Sigmoid colon (tissue), 7 donors: ENCODE measurements around the gene SH3RF2. TPM values are rescaled to one million over a fixed set of nuclear protein-coding genes. Genes with fewer than 3 reads are reported as not detected.

Experiments
- DNase-seq: peaks from one replicate; pipeline ENCODE4 v3.0.0-alpha.2; 2019
- H3K27ac ChIP-seq, 4 donors: fragments of 200-600 bp; sonication (generic); one replicate each; pipeline ENCODE4 v1.5.1; 2016 to 2019; ENCODE audit warnings: mild to moderate bottlenecking in 1 of 4
- H3K27me3 ChIP-seq, 3 donors: fragments of 200-600 bp; sonication (generic); one replicate each; pipeline ENCODE4 v1.5.1; 2019; ENCODE audit warnings: mild to moderate bottlenecking in 1 of 3
- H3K36me3 ChIP-seq, 4 donors: fragments of 200-600 bp; sonication (generic); one replicate each; pipeline ENCODE4 v1.5.1; 2016 to 2019
- H3K4me1 ChIP-seq, 4 donors: fragments of 200-600 bp; sonication (generic); one replicate each; pipeline ENCODE4 v1.5.1; 2017 to 2019
- H3K4me3 ChIP-seq, 4 donors: fragments of 200-600 bp; sonication (generic); one replicate each; pipeline ENCODE4 v1.5.1; 2017 to 2019; ENCODE audit warnings: mild to moderate bottlenecking in 2 of 4, moderate library complexity in 1 of 4
- H3K9me3 ChIP-seq, 4 donors: fragments of 200-600 bp in 3 of 4; sonication (generic) in 3 of 4; one replicate each; pipeline versions ENCODE4 v1.5.1 to v1.6.1; 2013 to 2019
- EP300 ChIP-seq, 4 donors: sonication (generic); formaldehyde crosslinking; IDR thresholded peaks; one replicate each; pipeline ENCODE4 v1.6.1; 2017; ENCODE audit warnings: antibody characterized with exemption in 4 of 4
- POLR2A ChIP-seq, 2 donors: fragments of 450-650 bp; IDR thresholded peaks; one replicate each; pipeline ENCODE4 v1.6.1; 2016; ENCODE audit warnings: antibody characterized with exemption in 2 of 2, mild to moderate bottlenecking in 2 of 2, moderate library complexity in 2 of 2
- POLR2AphosphoS5 ChIP-seq, 4 donors: sonication (generic); formaldehyde crosslinking; IDR thresholded peaks; one replicate each; pipeline ENCODE4 v1.6.1; 2017; ENCODE audit warnings: antibody characterized with exemption in 4 of 4
- WGBS, 2 donors: extraction: QIAGEN DNeasy Blood & Tissue Kit; methylation state at CpG; one replicate each; pipeline ENCODE4 v1.1.7; 2013; 5-methylcytosine and 5-hydroxymethylcytosine counted together
- intact Hi-C: fragments of 100-400 bp; cut with DNase I; formaldehyde crosslinking; loops from one replicate; pipeline ENCODE4 v1.15.1; 2023
- polyA plus RNA-seq, 3 donors: library from polyadenylated mRNA; stranded (reverse); fragments of 200-250 nt; gene quantifications; one replicate each; pipeline ENCODE4 v1.2.3, GENCODE V29; 2013
- total RNA-seq, 4 donors: library from RNA; depleted of rRNA; stranded (reverse); fragments of >200 nt; gene quantifications; one replicate each; pipeline ENCODE4 v1.1.0, GENCODE V29; 2016
- TF ChIP-seq, protein P1 (sequence below), 4 experiments: fragments of 450-650 bp in 3 of 4; fragments of 200-600 bp in 1 of 4; IDR thresholded peaks; one replicate each; pipeline ENCODE4 v1.5.1; 2016 to 2019; ENCODE audit warnings: antibody characterized with exemption in 4 of 4, mild to moderate bottlenecking in 3 of 4, moderate library complexity in 2 of 4
- donor health status: healthy with polysubstance abuse.
- donor health status: Bipolar disorder and iron deficiency.
- donor health status: healthy.

The SH3RF2 gene
- total and polyA plus RNA-seq, 7 donors = 0.28 to 37.9 (median 1.4) TPM

DNA sequence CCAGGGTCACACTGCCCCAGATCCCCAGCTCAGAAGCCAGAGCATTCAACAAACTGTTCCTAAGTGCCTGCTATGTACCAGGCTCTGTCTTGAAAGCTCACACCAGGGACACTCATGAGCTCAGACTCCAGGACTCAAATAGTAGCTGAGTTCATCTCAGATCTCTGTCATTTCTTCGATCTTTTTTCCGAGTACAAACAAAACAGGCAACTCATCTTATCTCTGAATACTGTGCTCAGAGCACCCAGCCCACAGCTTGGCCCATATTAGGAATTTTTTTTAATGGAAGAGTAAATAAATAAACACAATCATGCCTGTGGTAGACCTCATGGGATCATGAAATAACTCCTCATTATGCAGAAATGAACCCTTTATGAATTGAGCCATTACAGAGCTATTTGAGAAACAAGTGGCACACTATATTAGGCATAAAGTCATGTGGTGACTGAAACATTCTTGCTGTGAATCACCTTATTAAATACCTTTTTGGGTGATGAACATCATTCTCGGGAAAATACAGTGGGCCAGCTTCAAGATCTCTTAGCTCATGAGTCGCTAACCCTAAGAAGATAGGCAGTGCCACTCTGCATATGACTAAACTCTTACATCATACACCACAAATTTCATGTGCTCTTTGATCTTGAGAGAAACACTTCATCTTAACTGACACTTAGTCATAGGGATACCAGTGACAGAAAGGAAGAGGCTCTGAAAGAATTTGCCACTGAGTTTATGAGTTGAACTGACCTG lies 9.9 kb downstream of the SH3RF2 start:
- no peak for DNase-seq
- Histone ChIP-seq H3K4me1 (no peaks in the 10 kb centered on the region), H3K4me3 (no peak overlapping the region), H3K9me3 (no peaks in the 10 kb centered on the region), H3K36me3 (no peaks in the 10 kb centered on the region), H3K27me3 (no peaks in the 10 kb centered on the region), H3K27ac (no peak overlapping the region)
- intact Hi-C loops = no loop called here
- 62 to 78% methylated on average over 4 of the region's 4 CpGs for WGBS, 2 donors
- TF ChIP-seq POLR2AphosphoS5 (IDR thresholded peaks at IDR 0.05) (no peak), POLR2A (IDR thresholded peaks at IDR 0.05) (no peak), EP300 (IDR thresholded peaks at IDR 0.05) (no peak)
- TF ChIP-seq, protein P1, sequence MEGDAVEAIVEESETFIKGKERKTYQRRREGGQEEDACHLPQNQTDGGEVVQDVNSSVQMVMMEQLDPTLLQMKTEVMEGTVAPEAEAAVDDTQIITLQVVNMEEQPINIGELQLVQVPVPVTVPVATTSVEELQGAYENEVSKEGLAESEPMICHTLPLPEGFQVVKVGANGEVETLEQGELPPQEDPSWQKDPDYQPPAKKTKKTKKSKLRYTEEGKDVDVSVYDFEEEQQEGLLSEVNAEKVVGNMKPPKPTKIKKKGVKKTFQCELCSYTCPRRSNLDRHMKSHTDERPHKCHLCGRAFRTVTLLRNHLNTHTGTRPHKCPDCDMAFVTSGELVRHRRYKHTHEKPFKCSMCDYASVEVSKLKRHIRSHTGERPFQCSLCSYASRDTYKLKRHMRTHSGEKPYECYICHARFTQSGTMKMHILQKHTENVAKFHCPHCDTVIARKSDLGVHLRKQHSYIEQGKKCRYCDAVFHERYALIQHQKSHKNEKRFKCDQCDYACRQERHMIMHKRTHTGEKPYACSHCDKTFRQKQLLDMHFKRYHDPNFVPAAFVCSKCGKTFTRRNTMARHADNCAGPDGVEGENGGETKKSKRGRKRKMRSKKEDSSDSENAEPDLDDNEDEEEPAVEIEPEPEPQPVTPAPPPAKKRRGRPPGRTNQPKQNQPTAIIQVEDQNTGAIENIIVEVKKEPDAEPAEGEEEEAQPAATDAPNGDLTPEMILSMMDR (IDR thresholded peaks at IDR 0.05) = no peak

DNA sequence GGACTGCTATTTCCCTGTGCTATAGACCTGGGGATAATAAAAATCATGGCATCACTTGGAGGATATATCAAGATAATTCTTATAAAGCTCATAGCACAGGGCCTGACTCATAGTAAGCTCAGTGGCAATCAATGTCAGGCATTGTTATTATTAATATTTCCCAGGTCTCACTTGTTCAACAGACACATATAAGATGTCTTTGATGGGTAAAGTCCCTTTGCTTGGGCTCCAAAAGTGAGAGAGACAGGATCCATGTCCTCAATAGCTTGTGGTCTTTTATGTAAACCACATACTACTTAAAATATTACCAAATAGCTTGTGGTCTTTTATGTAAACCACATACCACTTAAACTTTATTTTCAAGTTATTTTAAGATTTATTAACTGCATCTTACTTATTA lies 11.2 kb downstream of the SH3RF2 start:
- H3K9me3 ChIP-seq = no peaks in the 10 kb centered on the region
- H3K36me3 ChIP-seq = no peaks in the 10 kb centered on the region
- H3K27me3 ChIP-seq = no peaks in the 10 kb centered on the region
- no peak overlapping the region for H3K27ac ChIP-seq
- TF ChIP-seq POLR2AphosphoS5 (IDR thresholded peaks at IDR 0.05) = no peak
- TF ChIP-seq, protein P1 (IDR thresholded peaks at IDR 0.05) = no peak
- TF ChIP-seq EP300 (IDR thresholded peaks at IDR 0.05) = no peak
- TF ChIP-seq POLR2A (IDR thresholded peaks at IDR 0.05) = no peak
- no peaks in the 10 kb centered on the region for H3K4me1 ChIP-seq
- DNase-seq = no peak
- H3K4me3 ChIP-seq = no peak overlapping the region
- intact Hi-C loops = no loop called here

DNA sequence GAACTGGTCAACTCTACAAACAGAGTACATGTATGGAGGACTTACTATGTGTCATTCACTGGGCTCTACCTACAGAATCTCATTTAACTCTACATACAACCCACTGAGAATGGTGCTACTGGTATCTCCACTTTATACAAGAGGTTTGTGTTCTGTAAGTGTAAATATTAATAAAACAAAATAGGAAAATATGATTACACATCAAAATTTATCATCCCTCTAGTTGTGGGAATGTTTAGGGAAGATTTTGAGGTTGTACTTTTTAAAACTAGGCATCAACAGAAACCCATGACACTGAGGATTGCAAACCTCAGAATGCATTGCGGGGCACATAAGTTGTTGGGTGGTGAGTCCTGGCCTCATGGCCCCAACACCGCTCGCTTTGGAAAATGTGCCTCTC lies 11.7 kb downstream of the SH3RF2 start:
- Histone ChIP-seq H3K4me3 (no peak overlapping the region), H3K36me3 (no peaks in the 10 kb centered on the region), H3K27me3 (no peaks in the 10 kb centered on the region), H3K9me3 (no peaks in the 10 kb centered on the region), H3K4me1 (no peaks in the 10 kb centered on the region), H3K27ac (no peak overlapping the region)
- WGBS, 2 donors = 96 to 97% methylated on average over 3 of the region's 3 CpGs
- TF ChIP-seq POLR2A (IDR thresholded peaks at IDR 0.05) = no peak
- no peak for TF ChIP-seq POLR2AphosphoS5 (IDR thresholded peaks at IDR 0.05)
- TF ChIP-seq, protein P1 (IDR thresholded peaks at IDR 0.05) = no peak
- DNase-seq = no peak
- intact Hi-C loops = no loop called here

DNA sequence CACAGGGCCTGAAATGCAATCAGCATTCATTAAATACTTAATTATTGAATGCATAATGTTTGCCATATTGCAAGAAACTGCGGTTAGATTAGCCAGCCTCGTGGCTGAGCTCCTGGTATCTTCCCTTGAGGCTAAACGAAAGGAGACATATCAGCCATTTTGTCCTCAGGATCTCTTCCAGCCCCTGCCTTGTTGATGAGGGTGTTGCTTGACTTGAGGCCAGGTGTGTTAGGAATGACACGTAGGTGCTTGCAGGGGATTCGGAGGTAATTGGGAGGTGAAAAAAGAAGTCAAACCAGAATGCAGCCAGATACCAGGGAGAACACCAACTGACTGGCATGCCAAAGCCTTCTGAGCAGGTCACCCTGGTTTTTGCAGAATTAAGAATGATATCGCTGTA lies 12.5 kb downstream of the SH3RF2 start:
- no peaks in the 10 kb centered on the region for H3K36me3 ChIP-seq
- no peak for TF ChIP-seq POLR2A (IDR thresholded peaks at IDR 0.05)
- WGBS, 2 donors = 69 to 85% methylated on average over 6 of the region's 6 CpGs
- H3K27ac ChIP-seq = no peak overlapping the region
- H3K27me3 ChIP-seq = no peaks in the 10 kb centered on the region
- no peak overlapping the region for H3K4me3 ChIP-seq
- H3K4me1 ChIP-seq = no peaks in the 10 kb centered on the region
- DNase-seq = no peak
- intact Hi-C loops = no loop called here
- H3K9me3 ChIP-seq = no peaks in the 10 kb centered on the region

GRCh38 chr5:145949474-145949873 lies 13.1 kb downstream of the SH3RF2 start:
- no peaks in the 10 kb centered on the region for H3K4me1 ChIP-seq
- no peak overlapping the region for H3K27ac ChIP-seq
- TF ChIP-seq EP300 (IDR thresholded peaks at IDR 0.05) (no peak), POLR2AphosphoS5 (IDR thresholded peaks at IDR 0.05) (no peak), POLR2A (IDR thresholded peaks at IDR 0.05) (no peak)
- TF ChIP-seq, protein P1 (IDR thresholded peaks at IDR 0.05) = no peak
- no peak for DNase-seq
- no peaks in the 10 kb centered on the region for H3K27me3 ChIP-seq
- H3K9me3 ChIP-seq = no peaks in the 10 kb centered on the region
- H3K4me3 ChIP-seq = no peak overlapping the region
- H3K36me3 ChIP-seq = no peaks in the 10 kb centered on the region
- WGBS, 2 donors = 69 to 73% methylated on average over 2 of the region's 2 CpGs
- intact Hi-C loops = no loop called here
